HPDE6-E6E7 (cell line): ENCODE data around the gene ZIC1.

ENCODE experiments used
- DNase-seq: peaks from one replicate; pipeline ENCODE4 v3.0.0; 2011; ENCODE audit warnings: missing footprints; ENCODE audit errors: extremely low spot score

The ZIC1 gene

DNA sequence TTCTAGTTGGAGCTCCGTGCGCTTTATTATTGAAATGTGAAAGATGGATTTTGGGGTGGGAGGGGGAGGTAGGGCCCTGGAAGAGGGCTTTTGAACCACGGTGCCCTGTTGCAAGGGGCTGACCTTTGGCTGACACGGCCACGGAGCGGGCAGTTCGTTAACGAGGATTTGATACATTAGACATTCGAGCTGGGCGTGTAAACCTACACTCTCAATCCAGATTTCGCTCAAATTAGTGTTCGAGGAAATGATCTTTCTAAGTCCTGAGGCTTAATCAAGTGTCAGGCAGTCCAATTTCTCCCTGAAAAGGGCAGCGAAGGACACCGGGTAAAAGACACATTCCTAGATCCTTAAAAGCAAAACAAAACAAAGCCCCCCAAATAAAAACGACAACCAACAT is 13.0 kb downstream of the ZIC1 start:
- no peak for DNase-seq

DNA sequence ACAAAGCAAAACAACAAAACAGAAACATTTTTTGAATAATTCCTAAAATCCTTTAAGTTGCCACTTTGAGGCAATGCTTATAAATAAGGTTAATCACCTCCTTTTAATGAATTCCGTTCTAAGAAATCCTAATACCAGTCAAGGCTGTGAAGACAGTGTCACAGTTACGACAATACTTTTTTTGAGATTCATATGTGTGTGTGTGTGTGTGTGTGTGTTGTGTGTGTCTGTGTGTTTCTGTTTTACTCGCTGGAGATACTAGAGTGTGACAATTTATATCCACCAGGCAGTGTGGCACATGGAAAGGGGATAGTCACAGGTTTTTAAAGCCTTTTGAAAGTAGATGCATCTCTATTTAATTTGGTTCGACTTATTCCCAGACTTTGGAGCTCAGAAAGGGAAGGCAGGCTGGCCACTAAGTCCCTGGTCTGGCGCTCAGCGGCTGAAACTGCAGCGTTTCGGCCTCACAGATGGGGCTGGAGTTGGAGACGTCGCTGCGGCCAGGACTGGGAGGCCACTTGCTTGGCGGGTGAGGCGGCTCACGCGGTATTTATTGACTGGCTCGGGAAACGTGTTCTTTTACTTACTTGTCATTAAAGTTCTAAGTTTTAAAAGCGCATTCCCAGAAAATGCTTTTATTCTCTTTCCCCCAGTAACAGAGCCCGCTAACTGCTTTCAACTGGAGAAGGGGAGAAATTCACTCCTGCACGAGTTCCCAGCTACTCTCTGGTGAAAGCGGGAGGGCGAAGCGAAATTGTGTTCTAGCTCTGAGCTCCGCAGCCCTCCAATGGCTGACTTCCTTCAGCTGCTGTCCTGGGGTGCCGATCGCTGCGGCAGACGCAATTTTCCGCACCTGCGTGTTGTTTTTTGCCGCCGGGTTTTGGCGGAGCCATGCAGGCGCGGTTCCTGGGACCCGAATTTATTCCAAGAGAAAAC is 13.7 kb downstream of the ZIC1 start:
- DNase-seq: no peak

DNA sequence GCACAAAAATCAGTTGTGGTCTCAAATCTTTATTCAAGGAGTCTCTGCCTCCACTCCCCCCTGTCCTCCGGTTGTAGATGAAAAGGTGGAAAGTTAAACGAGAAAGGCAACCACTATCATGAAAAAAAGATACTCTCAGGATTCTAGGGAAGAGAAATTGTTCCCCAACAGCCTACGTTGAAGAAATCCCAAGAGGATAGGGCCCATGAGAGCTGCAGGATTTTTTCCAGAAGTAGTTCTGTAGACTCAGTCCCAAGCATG is 14.3 kb downstream of the ZIC1 start:
- no peak for DNase-seq

DNA sequence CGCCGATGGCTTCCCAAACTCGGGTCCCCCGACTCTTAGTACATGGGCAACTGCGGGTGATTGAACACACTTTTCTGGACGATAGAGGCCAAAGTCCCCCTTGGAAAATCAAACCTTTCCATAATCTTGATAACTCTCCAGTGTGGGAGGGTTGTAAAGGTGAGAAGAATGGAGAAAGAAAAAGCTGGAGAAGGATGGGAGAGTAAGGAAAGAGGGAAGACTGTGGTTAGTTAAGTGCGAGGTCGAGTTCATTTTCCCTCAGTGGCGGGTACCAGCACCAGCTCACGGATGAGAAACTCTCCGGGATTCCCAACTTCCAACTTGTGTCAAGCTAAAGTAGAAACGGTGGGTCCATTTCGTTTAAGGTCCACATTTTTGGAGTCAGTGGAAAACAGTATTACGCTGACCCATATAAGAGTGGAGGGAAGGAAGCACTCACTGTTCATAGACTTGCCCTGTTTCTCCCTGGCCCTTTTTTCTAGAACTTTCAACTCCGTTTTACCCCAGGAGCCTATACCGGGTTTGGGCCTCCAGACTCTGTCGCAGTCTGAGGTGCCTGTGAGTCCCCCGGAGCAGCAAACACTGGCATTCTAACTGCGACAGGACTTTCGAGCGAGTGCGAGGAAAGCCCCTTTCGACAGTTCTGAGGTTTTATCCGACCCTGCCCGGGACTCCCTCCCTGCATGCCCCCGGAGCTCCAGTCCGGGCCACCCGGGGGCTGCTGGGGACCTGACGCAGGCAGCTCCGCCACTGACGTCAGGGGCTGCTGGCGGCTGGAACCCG is 14.8 kb downstream of the ZIC1 start:
- no peak for DNase-seq

DNA sequence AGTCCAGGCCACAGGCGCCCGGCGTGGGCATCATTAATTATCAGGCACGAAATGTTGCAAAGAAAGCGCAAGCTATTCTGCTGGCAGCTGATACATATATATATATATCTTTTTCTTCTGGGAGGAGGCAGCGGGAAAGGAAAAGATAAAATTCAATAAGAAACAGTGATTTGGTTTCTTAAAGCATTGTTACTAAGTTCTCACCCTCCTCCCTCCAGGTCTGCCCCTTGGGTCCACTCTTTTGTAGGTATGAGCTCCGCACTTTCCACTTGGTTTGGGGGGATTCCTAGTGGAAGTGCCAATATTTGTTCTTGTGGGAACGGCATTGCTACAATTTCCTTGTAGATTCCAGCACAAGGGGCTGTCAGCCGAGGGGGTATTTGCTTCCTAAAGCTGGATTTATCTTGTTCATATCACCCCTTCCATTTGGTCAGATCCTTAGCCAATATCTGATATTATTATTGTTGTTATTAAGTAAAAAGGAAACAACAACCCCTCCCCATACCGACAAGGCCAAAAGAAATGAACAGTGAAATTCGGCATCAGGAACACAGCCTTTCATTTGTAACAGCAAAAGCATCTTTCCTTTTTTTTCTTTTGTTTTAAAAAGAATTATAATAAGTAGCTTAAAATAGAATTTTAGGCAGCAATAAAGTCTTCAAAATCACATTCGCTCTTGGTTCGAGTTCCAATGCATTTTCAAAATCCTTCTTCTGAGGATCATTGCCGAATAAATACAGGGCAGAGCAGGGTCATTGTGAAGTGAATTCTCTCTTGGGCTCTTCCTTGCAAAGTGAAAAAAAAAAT is 15.6 kb downstream of the ZIC1 start:
- no peak for DNase-seq

DNA sequence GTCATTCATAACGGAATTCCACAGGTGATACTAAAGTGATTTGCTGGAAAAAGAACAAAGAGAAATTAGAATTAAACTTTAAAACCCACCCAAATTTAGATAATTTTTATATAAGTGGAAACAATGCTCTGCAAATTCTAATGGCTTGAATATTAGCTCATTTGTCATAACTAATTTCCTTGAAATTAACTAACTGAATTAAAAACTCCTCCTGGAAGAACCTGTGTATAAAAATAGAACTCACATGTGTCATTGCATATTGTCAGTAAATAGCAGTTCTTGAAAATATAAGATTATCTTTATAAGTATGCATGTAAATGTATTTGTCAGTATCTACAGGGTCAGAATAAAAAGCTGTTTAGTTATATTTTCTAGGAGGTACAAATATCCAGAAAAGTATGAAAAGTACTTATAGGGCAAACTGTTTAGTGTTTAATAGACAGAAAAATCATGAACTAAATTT is 16.3 kb downstream of the ZIC1 start:
- DNase-seq: no peak

DNA sequence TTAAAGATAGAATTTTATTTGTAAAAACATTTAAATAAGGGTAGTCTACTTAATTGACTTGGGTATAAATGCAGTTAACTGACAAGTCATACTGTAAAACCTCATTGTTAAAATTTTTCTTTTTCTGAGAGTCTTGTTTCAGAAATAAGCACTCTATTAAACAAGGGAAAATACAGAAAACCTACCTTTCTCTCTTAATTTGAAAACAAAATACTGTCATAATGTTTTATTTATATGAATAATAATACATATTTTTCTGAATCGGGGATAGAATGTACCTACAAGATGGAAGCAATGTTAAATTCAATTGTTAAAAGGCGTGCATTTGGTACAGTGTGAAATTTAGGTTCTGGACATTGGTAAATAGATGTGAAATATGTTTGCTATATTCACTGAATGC is 17.8 kb downstream of the ZIC1 start:
- DNase-seq: no peak

DNA sequence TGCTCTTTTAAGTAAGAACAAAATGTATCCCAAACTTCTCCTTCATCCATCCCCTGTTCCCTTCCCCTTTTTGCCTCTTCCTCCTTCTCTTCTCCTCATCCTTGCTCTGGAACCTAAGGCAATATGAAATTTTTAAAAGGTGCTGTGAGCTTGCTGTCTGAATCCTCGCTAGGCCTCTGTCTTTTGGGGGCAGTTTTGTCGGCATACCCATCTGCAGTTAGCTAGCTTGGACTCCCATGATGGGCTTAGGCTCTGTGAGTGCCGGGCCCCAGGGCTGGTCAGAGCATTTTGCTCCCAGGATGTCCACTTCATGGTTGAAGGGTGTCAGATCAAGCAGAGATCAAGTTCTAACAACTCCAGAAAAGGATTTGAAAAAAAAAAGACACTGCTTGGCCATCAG is 18.6 kb downstream of the ZIC1 start:
- DNase-seq: no peak

DNA sequence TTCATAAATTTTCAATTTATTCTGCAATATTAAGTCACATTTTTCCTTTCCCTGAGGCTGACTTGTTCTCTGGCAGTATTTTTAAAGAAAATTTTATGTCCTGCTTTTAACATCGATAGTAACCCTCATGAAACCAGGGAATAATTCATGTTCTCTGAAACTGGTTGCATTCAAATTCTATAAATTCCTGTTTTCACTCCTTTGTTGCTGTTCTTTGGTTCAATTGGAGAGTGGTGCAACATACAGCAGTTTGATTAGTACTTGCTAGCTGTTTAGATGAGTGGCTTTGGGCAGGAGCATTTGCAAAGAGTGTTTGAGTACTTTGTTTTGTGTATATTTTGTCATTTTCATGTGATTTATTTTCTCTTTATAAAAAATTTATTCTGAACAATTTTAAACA is 19.2 kb downstream of the ZIC1 start:
- no peak for DNase-seq

DNA sequence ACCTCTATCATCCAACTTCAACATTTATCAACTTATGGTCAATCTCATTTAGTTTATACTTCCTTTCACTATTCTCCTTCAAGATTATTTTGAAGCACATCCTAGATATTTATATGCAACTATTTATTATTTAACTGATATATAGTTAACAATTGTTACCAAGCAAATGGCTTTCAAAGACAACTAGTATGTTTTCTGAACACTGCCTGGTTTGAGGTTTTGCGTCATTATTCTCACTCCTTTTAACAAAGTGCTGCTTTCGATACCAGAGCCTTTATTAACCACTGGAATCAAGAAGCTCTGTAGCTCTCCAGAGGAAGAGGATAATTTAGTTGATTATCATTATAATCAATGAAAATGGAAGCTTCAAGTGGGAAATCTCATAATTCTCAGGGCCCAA is 19.6 kb downstream of the ZIC1 start:
- no peak for DNase-seq

DNA sequence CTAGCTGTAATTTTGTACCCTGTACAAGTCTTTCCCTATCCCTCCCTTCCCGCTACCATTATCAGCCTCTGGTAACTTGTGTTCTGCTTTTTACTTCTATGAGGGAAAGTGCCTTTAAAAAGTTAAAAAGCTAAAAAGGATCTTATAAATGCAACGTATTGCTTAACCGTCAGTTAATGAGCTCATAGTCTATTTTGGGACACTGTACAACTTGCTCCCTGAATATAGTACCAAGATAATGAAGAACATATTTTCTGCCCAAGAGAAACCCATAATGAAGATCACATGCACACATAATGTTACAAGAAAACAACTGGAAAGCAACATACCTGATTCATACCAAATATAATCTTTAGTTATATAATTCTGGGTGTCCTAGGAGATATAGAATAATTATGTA is 22.6 kb downstream of the ZIC1 start:
- no peak for DNase-seq

DNA sequence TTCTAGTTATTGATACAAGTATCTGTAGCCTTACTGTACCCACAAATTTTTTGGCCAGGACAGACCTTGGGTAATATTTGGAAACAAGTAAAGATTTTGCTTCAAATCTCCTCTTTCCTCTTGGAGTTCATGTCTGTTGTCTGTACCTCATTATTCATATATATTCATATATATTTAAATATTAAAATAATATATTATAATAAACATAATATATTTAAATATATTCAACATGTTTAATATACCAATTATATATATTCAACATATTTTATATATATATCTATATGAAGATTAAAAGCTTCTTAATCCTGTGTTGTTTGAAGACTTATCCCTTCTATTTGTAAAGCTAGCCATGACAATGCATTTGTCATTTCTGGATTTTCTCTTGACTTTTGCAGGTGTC is 38.1 kb downstream of the ZIC1 start:
- no peak for DNase-seq

DNA sequence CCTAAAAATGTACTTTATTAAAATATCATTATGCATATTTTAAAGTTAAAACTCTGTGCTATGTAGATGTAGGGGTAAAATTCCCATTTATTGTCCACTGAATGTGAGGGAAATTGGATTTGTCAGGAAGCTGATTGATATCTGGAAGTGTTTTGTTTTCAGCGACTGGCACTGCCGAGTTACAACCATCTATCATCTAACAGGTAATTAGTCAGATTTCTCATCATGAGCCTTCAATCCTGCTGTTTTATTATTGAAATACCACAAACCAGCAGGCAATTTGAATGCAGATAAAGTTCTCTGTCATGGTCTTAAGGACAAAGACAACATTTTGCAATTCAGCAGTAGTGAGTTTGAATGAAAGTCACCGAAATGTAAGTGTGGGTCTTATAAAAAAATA is 40.5 kb downstream of the ZIC1 start:
- no peak for DNase-seq

DNA sequence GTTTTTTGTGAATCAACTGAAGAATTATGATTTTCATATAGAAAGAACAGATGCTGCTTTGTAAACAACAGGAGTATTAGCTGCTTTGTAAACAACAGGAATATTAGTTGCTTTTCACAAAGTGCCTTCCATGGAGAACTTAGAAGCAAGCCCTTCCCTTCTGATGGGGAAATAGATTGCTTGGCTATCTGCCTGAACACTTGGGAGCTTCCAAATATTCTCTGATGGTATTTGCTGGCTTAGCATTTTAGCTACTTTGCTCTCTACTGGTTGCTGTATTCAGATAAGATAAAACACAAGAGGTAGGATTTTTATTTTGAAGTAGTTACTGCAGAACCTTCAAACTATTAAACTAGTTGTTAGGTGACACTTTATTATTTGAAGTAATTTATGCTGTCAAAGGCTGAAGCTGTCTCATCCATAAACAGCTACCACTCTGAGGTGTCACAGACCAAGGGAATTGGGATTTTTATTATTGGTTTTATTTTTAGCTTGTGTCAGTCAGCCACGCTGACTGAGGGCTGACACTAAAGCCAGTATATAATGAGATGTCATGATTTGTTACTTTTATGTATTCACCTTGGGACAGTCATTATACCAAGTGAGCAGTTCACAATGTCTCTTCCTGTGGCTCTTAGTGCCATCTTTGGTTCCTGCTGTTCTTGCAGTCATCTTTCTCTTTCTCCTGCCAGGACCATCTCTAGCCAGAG is 50.0 kb downstream of the ZIC1 start:
- no peak for DNase-seq

DNA sequence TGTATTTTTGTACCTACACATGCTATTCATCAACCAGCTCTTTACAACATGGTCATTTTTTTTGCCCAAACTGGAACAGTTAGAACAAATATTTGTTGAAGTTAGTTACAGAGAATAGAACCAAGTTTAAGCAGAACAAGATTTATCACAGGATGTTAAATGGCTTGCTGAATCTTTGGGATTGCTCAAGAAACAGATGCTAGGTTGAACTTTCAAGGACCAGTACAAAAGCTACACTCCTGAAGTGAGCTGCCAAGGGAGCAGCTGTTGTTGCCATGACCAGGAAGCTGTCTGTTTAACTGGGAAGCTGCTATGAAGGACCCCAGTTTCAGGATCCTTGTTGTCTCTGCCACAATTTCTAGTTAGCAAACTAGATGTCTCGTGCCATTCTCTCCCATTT is 53.7 kb downstream of the ZIC1 start:
- DNase-seq: no peak
